ENCODE results near the gene IVNS1ABP.

The IVNS1ABP gene

DNA sequence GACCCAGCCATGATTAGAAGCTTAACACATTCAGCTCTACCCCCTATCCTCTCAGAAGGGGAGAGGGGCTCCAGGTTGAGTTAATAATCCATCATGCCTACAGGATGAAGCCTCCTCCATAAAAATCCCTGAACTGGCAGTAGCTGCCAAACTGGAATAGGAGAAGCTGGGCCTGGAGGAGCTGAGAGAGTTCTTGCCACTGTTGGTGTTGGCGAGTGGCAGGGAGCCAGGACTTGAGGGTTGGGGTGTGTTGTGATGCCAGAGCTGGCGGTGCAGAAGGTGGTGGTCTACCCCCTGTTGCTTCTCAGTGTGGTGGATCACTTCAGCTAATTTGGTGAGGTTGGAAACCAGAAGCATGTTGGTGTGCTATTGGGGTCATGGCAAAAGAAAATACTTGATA is 36.5 kb downstream of the IVNS1ABP start:
- no peak overlapping the region for H3K9ac ChIP-seq
- H3K4me1 ChIP-seq (ENCODE audit: low read depth, poor library complexity, severe bottlenecking), result no peaks in the 10 kb centered on the region
- H3K27me3 ChIP-seq (ENCODE audit: insufficient read depth, low read depth), result no peaks in the 10 kb centered on the region
- no peak overlapping the region for H3K4me2 ChIP-seq
- H3K79me2 ChIP-seq (ENCODE audit: insufficient read depth, low read depth), result no peaks in the 10 kb centered on the region
- no peaks in the 10 kb centered on the region for H3K36me3 ChIP-seq (ENCODE audit: insufficient read depth)
- no peak overlapping the region for H2AFZ ChIP-seq (ENCODE audit: low read depth)
- H4K20me1 ChIP-seq (ENCODE audit: insufficient read depth), result no peaks in the 10 kb centered on the region
- H3K27ac ChIP-seq, result no peak overlapping the region
- no peak for TF ChIP-seq CTCF (conservative IDR thresholded peaks at IDR 0.05; ENCODE audit: low read depth, low read length)
- H3K4me3 ChIP-seq (IDR thresholded peaks at IDR 0.05; ENCODE audit: insufficient read depth, low read depth, low read length), result no peak overlapping the region

DNA sequence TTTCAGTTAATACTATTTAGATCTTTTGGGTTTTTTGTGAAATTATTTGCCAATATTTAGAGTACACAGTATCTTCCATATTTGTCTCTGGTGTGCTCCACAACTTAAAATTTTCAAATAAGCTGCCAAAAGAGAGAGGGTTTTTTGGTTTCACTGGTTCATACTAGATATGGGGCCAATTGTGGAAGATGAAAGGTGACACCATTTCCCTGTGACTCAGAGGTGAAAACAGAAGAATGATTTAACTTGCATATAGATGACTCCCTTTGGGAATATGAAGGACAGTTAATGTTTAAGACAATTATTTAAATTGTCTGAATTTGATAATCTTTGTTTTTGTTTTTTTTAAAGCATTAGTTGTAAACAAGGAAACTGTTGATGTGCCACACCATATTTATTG is 37.5 kb downstream of the IVNS1ABP start:
- H3K4me1 ChIP-seq (ENCODE audit: low read depth, poor library complexity, severe bottlenecking), result no peaks in the 10 kb centered on the region
- H3K9ac ChIP-seq, result no peak overlapping the region
- H3K4me2 ChIP-seq, result no peak overlapping the region
- H3K27ac ChIP-seq, result no peak overlapping the region
- H3K79me2 ChIP-seq (ENCODE audit: insufficient read depth, low read depth), result no peaks in the 10 kb centered on the region
- no peaks in the 10 kb centered on the region for H4K20me1 ChIP-seq (ENCODE audit: insufficient read depth)
- H3K4me3 ChIP-seq (IDR thresholded peaks at IDR 0.05; ENCODE audit: insufficient read depth, low read depth, low read length), result no peak overlapping the region
- no peak overlapping the region for H2AFZ ChIP-seq (ENCODE audit: low read depth)
- TF ChIP-seq CTCF (conservative IDR thresholded peaks at IDR 0.05; ENCODE audit: low read depth, low read length), result no peak
- no peaks in the 10 kb centered on the region for H3K36me3 ChIP-seq (ENCODE audit: insufficient read depth)
- H3K27me3 ChIP-seq (ENCODE audit: insufficient read depth, low read depth), result no peaks in the 10 kb centered on the region

GRCh38 chr1:185271921-185272320 is 45.1 kb downstream of the IVNS1ABP start:
- Histone ChIP-seq H3K4me2 (no peak overlapping the region), H3K9ac (no peak overlapping the region), H3K36me3 (ENCODE audit: insufficient read depth) (0 out of 2 replicates have a peak, but pooled peaks cover 3% of the 10 kb centered on the region), H4K20me1 (ENCODE audit: insufficient read depth) (no peaks in the 10 kb centered on the region), H2AFZ (ENCODE audit: low read depth) (no peak overlapping the region), H3K4me1 (ENCODE audit: low read depth, poor library complexity, severe bottlenecking) (no peaks in the 10 kb centered on the region), H3K27me3 (ENCODE audit: insufficient read depth, low read depth) (no peaks in the 10 kb centered on the region), H3K79me2 (ENCODE audit: insufficient read depth, low read depth) (no peaks in the 10 kb centered on the region), H3K4me3 (IDR thresholded peaks at IDR 0.05; ENCODE audit: insufficient read depth, low read depth, low read length) (no peak overlapping the region), H3K27ac (no peak overlapping the region)
- TF ChIP-seq CTCF (conservative IDR thresholded peaks at IDR 0.05; ENCODE audit: low read depth, low read length), result no peak

GRCh38 chr1:185268352-185268751 is 48.7 kb downstream of the IVNS1ABP start:
- H3K79me2 ChIP-seq (ENCODE audit: insufficient read depth, low read depth), result no peaks in the 10 kb centered on the region
- no peak overlapping the region for H3K4me2 ChIP-seq
- no peak overlapping the region for H3K27ac ChIP-seq
- no peaks in the 10 kb centered on the region for H3K27me3 ChIP-seq (ENCODE audit: insufficient read depth, low read depth)
- 0 out of 2 replicates have a peak, but pooled peaks cover 3% of the 10 kb centered on the region for H3K36me3 ChIP-seq (ENCODE audit: insufficient read depth)
- H3K4me3 ChIP-seq (IDR thresholded peaks at IDR 0.05; ENCODE audit: insufficient read depth, low read depth, low read length), result no peak overlapping the region
- H2AFZ ChIP-seq (ENCODE audit: low read depth), result no peak overlapping the region
- no peaks in the 10 kb centered on the region for H4K20me1 ChIP-seq (ENCODE audit: insufficient read depth)
- no peak for TF ChIP-seq CTCF (conservative IDR thresholded peaks at IDR 0.05; ENCODE audit: low read depth, low read length)
- H3K9ac ChIP-seq, result no peak overlapping the region
- H3K4me1 ChIP-seq (ENCODE audit: low read depth, poor library complexity, severe bottlenecking), result no peaks in the 10 kb centered on the region
